Activated T-helper 2 cell treated with anti-CD3 and anti-CD28 coated beads, Interferon-gamma antibody, Interleukin-2, Interleukin-4, amounts not matched to agents 10 μg/mL and 5 μg/mL and 100 μg/mL, durations not matched to agents 14 hours and 24 hours and 36 hours (primary cell): Measurements from ENCODE around the gene KIAA0232. TPM values are rescaled to one million over a fixed set of nuclear protein-coding genes. Genes with fewer than 3 reads are reported as not detected.

ENCODE experiments used
- DNase-seq: peaks from one replicate; pipeline ENCODE4 v3.0.0; 2021; ENCODE audit warnings: low spot score
- H3K27ac Mint-ChIP-seq: one replicate; pipeline ENCODE4 v1.8.0; 2021; ENCODE audit warnings: mixed read lengths
- H3K27me3 Mint-ChIP-seq: one replicate; pipeline ENCODE4 v1.8.0; 2021; ENCODE audit warnings: low read depth, mixed read lengths
- H3K36me3 Mint-ChIP-seq: one replicate; pipeline ENCODE4 v1.8.0; 2021; ENCODE audit warnings: low read depth, mixed read lengths
- H3K4me1 Mint-ChIP-seq: one replicate; pipeline ENCODE4 v1.8.0; 2021; ENCODE audit warnings: low read depth, mixed read lengths
- H3K4me3 Mint-ChIP-seq: one replicate; pipeline ENCODE4 v1.8.0; 2021; ENCODE audit warnings: low read depth, mild to moderate bottlenecking, moderate library complexity, mixed read lengths
- H3K9me3 Mint-ChIP-seq: one replicate; pipeline ENCODE4 v1.8.0; 2021; ENCODE audit warnings: mixed read lengths
- intact Hi-C: fragments of 100-400 bp; cut with micrococcal nuclease; formaldehyde crosslinking; loops from one replicate; pipeline ENCODE4 v1.15.1; 2023
- total RNA-seq: library from RNA; stranded (reverse); gene quantifications from 2 replicates; pipeline ENCODE4 v1.2.3, GENCODE V29; 2022

Gene KIAA0232
- total RNA-seq, 1 donor from 2014 or later: 13.6 TPM

DNA sequence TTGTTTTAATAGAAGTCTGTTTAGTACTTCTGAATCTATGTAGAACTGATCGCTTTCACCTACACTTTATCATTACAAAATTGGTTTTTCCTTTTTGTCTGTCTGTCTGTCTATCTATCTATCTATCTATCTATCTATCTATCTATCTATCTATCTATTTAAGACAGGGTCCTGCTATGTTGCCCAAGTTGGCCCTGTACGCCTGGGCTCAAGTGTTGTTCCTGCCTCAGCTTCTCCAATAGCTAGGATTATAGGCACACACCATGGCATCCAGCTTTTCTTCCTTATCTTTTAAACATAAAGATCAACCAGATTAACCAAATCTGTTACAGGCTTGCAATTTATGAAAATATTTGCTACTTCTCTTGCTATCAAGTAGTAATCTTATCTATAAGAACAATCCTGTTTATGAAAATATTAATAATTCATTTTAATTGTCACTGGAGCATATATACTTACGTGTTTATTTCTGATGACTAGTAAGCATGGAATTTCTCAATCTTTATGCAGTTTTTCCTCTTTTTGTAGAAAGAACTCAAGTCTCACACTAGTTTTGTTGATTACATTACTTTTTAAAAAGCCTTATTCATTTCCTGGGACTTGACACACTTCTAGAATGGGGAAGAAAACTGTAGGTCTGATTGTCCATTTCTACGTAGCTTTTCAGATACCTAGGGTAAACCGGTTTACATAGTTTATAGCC lies 24.5 kb downstream of the KIAA0232 start:
- intact Hi-C loops: no loop called here
- DNase-seq: no peak
- H3K4me1 Mint-ChIP-seq: peaks cover 10% of the 10 kb centered on the region
- H3K4me3 Mint-ChIP-seq: no peak overlapping the region
- peaks cover 24% of the 10 kb centered on the region for H3K36me3 Mint-ChIP-seq
- H3K27me3 Mint-ChIP-seq: no peaks in the 10 kb centered on the region
- no peaks in the 10 kb centered on the region for H3K9me3 Mint-ChIP-seq
- H3K27ac Mint-ChIP-seq: no peak overlapping the region

GRCh38 chr4:6808259-6808658 lies 25.7 kb downstream of the KIAA0232 start:
- no peaks in the 10 kb centered on the region for H3K27me3 Mint-ChIP-seq
- no peaks in the 10 kb centered on the region for H3K9me3 Mint-ChIP-seq
- H3K4me3 Mint-ChIP-seq: no peak overlapping the region
- no peak overlapping the region for H3K27ac Mint-ChIP-seq
- H3K36me3 Mint-ChIP-seq: peaks cover 21% of the 10 kb centered on the region
- intact Hi-C loops: no loop called here
- no peak for DNase-seq
- H3K4me1 Mint-ChIP-seq: peaks cover 7% of the 10 kb centered on the region

- Mint-ChIP-seq H3K9me3 (no peaks in the 10 kb centered on the region), H3K27me3 (no peaks in the 10 kb centered on the region), H3K4me1 (peaks cover 9% of the 10 kb centered on the region), H3K36me3 (peaks cover 27% of the 10 kb centered on the region), H3K27ac (no peak overlapping the region), H3K4me3 (no peak overlapping the region)
- intact Hi-C loops: no loop called here
- DNase-seq: no peak
Observed at GRCh38 chr4:6811165-6811564, 28.6 kb downstream of the KIAA0232 start.

DNA sequence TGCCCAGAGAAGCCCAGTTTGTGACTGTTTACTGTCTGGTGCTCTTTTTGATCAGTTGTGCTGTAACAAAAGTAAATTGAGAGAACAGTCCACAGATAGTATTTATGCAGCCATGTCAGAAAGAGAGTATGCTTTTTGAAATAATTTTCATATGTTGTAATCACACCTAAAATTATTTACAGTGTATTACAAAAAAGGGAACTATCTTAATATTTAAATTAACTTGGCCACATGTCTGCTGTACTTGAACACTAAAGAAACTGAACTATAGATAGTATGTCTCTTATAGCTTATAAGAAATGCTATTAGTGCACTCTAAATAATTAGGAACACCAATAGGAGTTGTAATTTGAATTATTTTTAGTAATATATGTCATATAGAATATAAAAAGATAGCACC lies 30.2 kb downstream of the KIAA0232 start:
- H3K4me1 Mint-ChIP-seq: peaks cover 12% of the 10 kb centered on the region
- intact Hi-C loops: no loop called here
- no peak overlapping the region for H3K4me3 Mint-ChIP-seq
- no peak overlapping the region for H3K27ac Mint-ChIP-seq
- no peaks in the 10 kb centered on the region for H3K27me3 Mint-ChIP-seq
- DNase-seq: no peak
- peaks cover 40% of the 10 kb centered on the region for H3K36me3 Mint-ChIP-seq
- no peaks in the 10 kb centered on the region for H3K9me3 Mint-ChIP-seq

DNA sequence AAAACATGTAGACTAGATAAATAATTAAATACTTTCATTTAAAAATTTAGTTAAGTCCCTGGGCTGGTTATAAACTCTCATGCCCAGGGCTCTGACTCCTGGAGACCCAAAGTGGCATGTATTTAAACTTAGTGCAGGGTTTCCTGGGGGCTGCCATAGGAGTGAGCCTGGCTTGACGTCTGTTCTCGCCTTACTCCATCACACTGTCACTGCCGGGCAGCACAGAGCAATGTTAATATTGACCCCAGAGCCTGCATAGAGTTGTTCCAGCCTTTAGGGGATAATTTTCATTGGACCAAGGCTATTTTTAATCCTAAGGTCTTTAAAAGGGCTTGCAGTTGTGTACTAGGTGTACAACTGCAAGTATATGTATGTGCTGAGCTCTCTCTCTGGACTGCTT lies 31.2 kb downstream of the KIAA0232 start:
- Mint-ChIP-seq H3K36me3 (peaks cover 48% of the 10 kb centered on the region), H3K4me1 (peaks cover 10% of the 10 kb centered on the region), H3K27ac (no peak overlapping the region), H3K9me3 (peaks cover 5% of the 10 kb centered on the region), H3K27me3 (no peaks in the 10 kb centered on the region), H3K4me3 (no peak overlapping the region)
- no peak for DNase-seq
- intact Hi-C loops: no loop called here

DNA sequence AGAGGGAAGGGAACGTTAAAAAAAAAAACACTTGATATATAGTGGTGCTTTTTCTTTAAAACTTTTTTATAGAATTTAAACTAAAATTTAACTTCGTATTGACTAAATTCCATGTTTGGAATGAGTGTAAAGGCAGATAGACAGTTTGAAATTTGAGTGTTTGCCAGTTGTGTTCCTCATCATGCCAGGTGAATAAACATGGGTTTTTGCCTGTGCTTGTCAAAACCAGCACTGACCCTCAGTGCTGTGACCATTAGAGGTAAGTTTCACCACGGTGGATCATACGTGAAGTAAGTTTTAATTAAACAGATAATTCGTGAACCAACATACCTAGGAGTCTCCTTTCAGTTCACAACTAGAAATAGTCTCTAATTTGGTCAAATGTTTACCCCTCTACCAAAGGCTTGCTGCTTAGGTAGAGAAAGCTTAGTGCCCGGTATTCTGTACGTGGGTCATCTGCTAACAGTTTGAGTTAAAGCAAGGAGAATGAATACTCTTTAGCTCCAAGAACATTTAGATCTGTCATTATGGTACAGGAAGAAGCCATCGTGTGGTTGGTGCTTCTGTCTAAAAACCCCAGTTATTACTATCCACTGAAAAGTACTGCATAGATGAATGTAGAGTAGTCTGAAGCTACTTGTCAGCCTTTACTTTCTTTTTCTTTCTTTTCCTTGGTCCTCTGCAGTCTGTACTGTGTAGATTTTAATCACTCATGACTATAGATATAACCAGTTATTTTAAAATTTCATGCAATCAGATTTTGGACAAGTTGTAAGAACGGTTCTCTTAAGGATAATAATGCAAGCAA lies 32.7 kb downstream of the KIAA0232 start:
- intact Hi-C loops: no loop called here
- H3K27ac Mint-ChIP-seq: no peak overlapping the region
- no peak for DNase-seq
- peaks cover 9% of the 10 kb centered on the region for H3K4me1 Mint-ChIP-seq
- no peaks in the 10 kb centered on the region for H3K27me3 Mint-ChIP-seq
- no peak overlapping the region for H3K4me3 Mint-ChIP-seq
- H3K36me3 Mint-ChIP-seq: peaks cover 57% of the 10 kb centered on the region
- peaks cover 19% of the 10 kb centered on the region for H3K9me3 Mint-ChIP-seq

GRCh38 chr4:6819295-6819694 lies 36.8 kb downstream of the KIAA0232 start:
- H3K9me3 Mint-ChIP-seq: peaks cover 29% of the 10 kb centered on the region
- DNase-seq: no peak

DNA sequence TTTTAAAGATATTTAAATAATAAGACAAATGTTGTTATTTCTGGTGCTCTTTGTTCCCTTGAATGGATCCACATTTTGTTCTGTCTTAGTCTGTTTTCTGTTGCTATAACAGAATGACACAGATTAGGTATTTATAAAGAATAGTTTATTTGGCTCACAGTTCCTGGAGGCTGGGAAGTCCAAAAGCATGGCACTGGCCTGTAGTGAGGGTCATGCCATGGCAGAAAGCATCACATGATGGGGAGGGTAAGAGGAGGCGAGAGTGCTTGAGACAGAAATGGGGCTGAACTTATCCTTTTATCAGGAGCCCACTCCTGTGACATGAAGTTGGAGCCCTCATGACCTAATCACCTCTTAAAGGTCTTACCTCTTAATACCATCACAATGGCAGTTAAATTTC lies 38.2 kb downstream of the KIAA0232 start:
- H3K27ac Mint-ChIP-seq: no peak overlapping the region
- H3K9me3 Mint-ChIP-seq: peaks cover 29% of the 10 kb centered on the region
- H3K4me1 Mint-ChIP-seq: peaks cover 7% of the 10 kb centered on the region
- H3K4me3 Mint-ChIP-seq: no peak overlapping the region
- intact Hi-C loops: no loop called here
- peaks cover 63% of the 10 kb centered on the region for H3K36me3 Mint-ChIP-seq
- DNase-seq: no peak
- no peaks in the 10 kb centered on the region for H3K27me3 Mint-ChIP-seq

More at GRCh38 chr4:6819295-6819694, 36.8 kb downstream of the KIAA0232 start:
- H3K4me3 Mint-ChIP-seq: no peak overlapping the region
- H3K4me1 Mint-ChIP-seq: peaks cover 6% of the 10 kb centered on the region
- intact Hi-C loops: no loop called here
- peaks cover 59% of the 10 kb centered on the region for H3K36me3 Mint-ChIP-seq
- no peaks in the 10 kb centered on the region for H3K27me3 Mint-ChIP-seq
- no peak overlapping the region for H3K27ac Mint-ChIP-seq

DNA sequence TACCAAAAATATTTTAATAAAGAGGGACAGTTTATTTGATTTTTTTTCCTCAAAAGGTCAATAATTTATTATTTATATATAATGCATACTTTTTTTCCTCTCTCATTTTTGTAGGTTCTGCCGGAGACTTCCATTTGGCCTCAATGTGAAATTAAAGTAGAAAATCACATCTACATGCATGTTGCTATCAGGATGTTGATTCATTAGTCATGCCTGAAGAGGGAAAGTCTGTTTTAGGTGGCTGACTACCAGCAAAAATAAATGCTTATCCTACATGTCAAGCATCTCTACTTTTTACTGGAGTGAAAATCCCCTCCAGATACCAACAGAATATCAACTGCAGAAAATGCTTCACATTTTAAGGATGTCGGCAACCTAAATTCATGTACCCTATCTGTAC lies 41.5 kb downstream of the KIAA0232 start:
- H3K27me3 Mint-ChIP-seq: no peaks in the 10 kb centered on the region
- H3K9me3 Mint-ChIP-seq: peaks cover 22% of the 10 kb centered on the region
- H3K27ac Mint-ChIP-seq: no peak overlapping the region
- H3K36me3 Mint-ChIP-seq: peaks cover 57% of the 10 kb centered on the region
- H3K4me3 Mint-ChIP-seq: no peak overlapping the region
- intact Hi-C loops: no loop called here
- peaks cover 14% of the 10 kb centered on the region for H3K4me1 Mint-ChIP-seq
- no peak for DNase-seq

DNA sequence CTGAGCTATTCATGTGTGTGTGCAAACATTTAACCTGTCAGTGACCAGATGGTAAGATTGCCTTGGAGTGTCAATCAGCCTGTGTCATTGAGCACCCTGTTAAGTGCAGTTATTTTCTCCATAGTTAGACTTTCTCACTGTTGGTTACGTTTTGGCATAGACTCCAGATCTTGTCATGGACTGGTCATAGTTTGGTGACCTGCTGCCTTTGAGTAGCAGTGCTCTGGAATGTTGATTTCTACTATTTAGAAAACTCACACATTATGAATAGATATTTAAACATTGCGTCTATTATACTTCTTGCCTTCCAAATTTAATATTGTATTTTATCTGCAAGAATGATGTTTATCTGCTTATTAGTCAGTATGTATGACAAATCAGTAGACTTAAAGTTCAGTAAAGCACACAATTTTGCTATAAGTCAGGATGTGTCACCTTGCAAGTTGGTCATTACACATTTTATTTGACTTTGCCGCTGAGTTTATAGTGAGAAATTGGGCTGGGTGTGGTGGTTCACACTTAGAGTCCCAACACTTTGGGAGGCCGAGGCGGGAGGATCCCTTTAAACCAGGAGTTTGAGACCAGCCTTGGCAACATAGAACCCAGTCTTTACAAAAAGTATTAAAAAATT lies 42.4 kb downstream of the KIAA0232 start:
- Mint-ChIP-seq H3K27me3 (no peaks in the 10 kb centered on the region), H3K9me3 (peaks cover 13% of the 10 kb centered on the region), H3K4me1 (peaks cover 19% of the 10 kb centered on the region), H3K4me3 (no peak overlapping the region), H3K27ac (peak overlapping the region; percentile 49), H3K36me3 (peaks cover 55% of the 10 kb centered on the region)
- DNase-seq: no peak
- intact Hi-C loops: no loop called here

DNA sequence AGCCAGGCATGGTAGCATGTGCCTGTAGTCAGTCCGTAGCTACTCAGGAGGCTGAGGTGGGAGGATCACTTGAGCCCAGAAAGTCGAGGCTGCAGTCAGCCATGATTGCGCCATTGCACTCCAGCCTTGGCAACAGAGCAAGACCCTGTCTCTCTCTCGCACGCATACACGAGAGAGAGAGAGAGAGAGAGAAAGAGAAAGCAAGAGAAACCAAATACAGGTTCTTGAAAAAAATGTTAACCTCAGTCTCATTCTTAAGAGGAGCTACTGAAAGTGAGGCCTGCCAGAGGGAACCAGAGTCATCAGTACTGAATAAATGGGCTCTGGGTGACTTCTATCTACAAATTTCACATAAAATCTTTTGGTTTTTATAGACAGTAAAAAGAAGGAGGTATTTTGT lies 42.9 kb downstream of the KIAA0232 start:
- Mint-ChIP-seq H3K36me3 (peaks cover 50% of the 10 kb centered on the region), H3K27ac (peak overlapping the region; percentile 49), H3K4me3 (no peak overlapping the region), H3K4me1 (peaks cover 19% of the 10 kb centered on the region), H3K27me3 (no peaks in the 10 kb centered on the region), H3K9me3 (peaks cover 9% of the 10 kb centered on the region)
- DNase-seq: no peak
- intact Hi-C loops: no loop called here

- H3K27me3 Mint-ChIP-seq: no peaks in the 10 kb centered on the region
- H3K27ac Mint-ChIP-seq: no peak overlapping the region
- intact Hi-C loops: no loop called here
- no peak for DNase-seq
- H3K4me3 Mint-ChIP-seq: no peak overlapping the region
- peaks cover 2% of the 10 kb centered on the region for H3K9me3 Mint-ChIP-seq
- peaks cover 19% of the 10 kb centered on the region for H3K4me1 Mint-ChIP-seq
- peaks cover 53% of the 10 kb centered on the region for H3K36me3 Mint-ChIP-seq
Observed at GRCh38 chr4:6826781-6827508, 44.4 kb downstream of the KIAA0232 start.
